ENCODE results near the gene SMAD1. TPM values are rescaled to one million over a fixed set of nuclear protein-coding genes. Genes with fewer than 3 reads are reported as not detected.

Gene SMAD1
- polyA plus RNA-seq, 1 of the 3 experiments (the other 2 are of a cell fraction), result 46.0 TPM

GRCh38 chr4:145484225-145484846, 2.7 kb downstream of the SMAD1 start:
- TF ChIP-seq TAF1 (IDR thresholded peaks at IDR 0.05; ENCODE audit: borderline replicate concordance, low read depth, low read length), result no peak
- peak; percentile 58 for TF ChIP-seq GATA2 (CRISPR knock-in tag; IDR thresholded peaks at IDR 0.05)
- peak; percentile 92 for TF ChIP-seq RCOR1 (IDR thresholded peaks at IDR 0.05; ENCODE audit: low read length)
- H3K27ac ChIP-seq (ENCODE audit: low read depth in 2 of 2, low read length in 1 of 2), result no peak overlapping the region; a peak in 1 of 4 replicates
- no peaks in the 10 kb centered on the region for H3K9me2 ChIP-seq
- no peaks in the 10 kb centered on the region for H3K27me3 ChIP-seq (ENCODE audit: insufficient read depth)
- peaks cover 6 to 16% of the 10 kb centered on the region in 2 experiments; a peak in 3 of 4 replicates for H3K4me1 ChIP-seq (ENCODE audit: control insufficient read depth in 1 of 2, insufficient read depth in 2 of 2, low read depth in 1 of 2, low read length in 1 of 2)
- H4K20me1 ChIP-seq (ENCODE audit: insufficient read depth), result peaks cover 26% of the 10 kb centered on the region; the same call in 1 of the 2 replicates
- peaks cover 71% of the 10 kb centered on the region for H3K79me2 ChIP-seq (ENCODE audit: insufficient read depth)
- peak overlapping the region; percentile 89; the same call in 1 of the 2 replicates for H3K4me2 ChIP-seq
- CTCF ChIA-PET, result interaction anchor here (1.2 to 3.7 kb wide), 2 partner anchors 11 to 72 kb away, joined by 4 to 21 read pairs; no protein-coding TSS in a partner anchor
- no peak overlapping the region for H2AFZ ChIP-seq (ENCODE audit: low read depth)
- H3F3A ChIP-seq (replicated peaks; ENCODE audit: insufficient read depth), result no peaks in the 10 kb centered on the region
- no peak overlapping the region for H3K9ac ChIP-seq
- H3K4me3 ChIP-seq (ENCODE audit: low read depth in 2 of 2, low read length in 1 of 2), result peak overlapping the region; percentile 75 to 91; a peak in 3 of 4 replicates
- POLR2A ChIA-PET, result interaction anchor here (0.9 to 1.0 kb wide), 2 partner anchors 9 to 17 kb away, joined by 3 read pairs; no protein-coding TSS in a partner anchor
- DNase-seq, result peak; percentile 41
- no peaks in the 10 kb centered on the region for H3K36me3 ChIP-seq (replicated peaks in 1 of 2; ENCODE audit: control insufficient read depth in 1 of 2, insufficient read depth in 2 of 2, low read length in 1 of 2)
- no peaks in the 10 kb centered on the region for H3K9me3 ChIP-seq
- 46% methylated on average over 2 of the region's 2 CpGs for WGBS (ENCODE audit: low lambda C conversion rate)

- no peak overlapping the region for H3K4me2 ChIP-seq
- H3K79me2 ChIP-seq (ENCODE audit: insufficient read depth), result peaks cover 76% of the 10 kb centered on the region
- ChIA-PET POLR2A (interaction anchor here (0.9 kb wide), 1 partner anchor 8 kb away, joined by 3 read pairs; no protein-coding TSS in a partner anchor), CTCF (interaction anchor here (0.6 to 3.7 kb wide), 3 partner anchors 11 to 72 kb away, joined by 3 to 21 read pairs (median 4); no protein-coding TSS in a partner anchor)
- DNase-seq, result no peak
- H3K4me3 ChIP-seq (ENCODE audit: low read depth in 2 of 2, low read length in 1 of 2), result no peak overlapping the region
- no peaks in the 10 kb centered on the region for H3K27me3 ChIP-seq (ENCODE audit: insufficient read depth)
- no peaks in the 10 kb centered on the region for H3K36me3 ChIP-seq (replicated peaks in 1 of 2; ENCODE audit: control insufficient read depth in 1 of 2, insufficient read depth in 2 of 2, low read length in 1 of 2)
- no peak overlapping the region for H2AFZ ChIP-seq (ENCODE audit: low read depth)
- no peaks in the 10 kb centered on the region for H3F3A ChIP-seq (replicated peaks; ENCODE audit: insufficient read depth)
- H4K20me1 ChIP-seq (ENCODE audit: insufficient read depth), result peaks cover 32% of the 10 kb centered on the region; the same call in 1 of the 2 replicates
- H3K27ac ChIP-seq (ENCODE audit: low read depth in 2 of 2, low read length in 1 of 2), result no peak overlapping the region
- no peaks in the 10 kb centered on the region for H3K9me3 ChIP-seq
- TF ChIP-seq, protein P1, sequence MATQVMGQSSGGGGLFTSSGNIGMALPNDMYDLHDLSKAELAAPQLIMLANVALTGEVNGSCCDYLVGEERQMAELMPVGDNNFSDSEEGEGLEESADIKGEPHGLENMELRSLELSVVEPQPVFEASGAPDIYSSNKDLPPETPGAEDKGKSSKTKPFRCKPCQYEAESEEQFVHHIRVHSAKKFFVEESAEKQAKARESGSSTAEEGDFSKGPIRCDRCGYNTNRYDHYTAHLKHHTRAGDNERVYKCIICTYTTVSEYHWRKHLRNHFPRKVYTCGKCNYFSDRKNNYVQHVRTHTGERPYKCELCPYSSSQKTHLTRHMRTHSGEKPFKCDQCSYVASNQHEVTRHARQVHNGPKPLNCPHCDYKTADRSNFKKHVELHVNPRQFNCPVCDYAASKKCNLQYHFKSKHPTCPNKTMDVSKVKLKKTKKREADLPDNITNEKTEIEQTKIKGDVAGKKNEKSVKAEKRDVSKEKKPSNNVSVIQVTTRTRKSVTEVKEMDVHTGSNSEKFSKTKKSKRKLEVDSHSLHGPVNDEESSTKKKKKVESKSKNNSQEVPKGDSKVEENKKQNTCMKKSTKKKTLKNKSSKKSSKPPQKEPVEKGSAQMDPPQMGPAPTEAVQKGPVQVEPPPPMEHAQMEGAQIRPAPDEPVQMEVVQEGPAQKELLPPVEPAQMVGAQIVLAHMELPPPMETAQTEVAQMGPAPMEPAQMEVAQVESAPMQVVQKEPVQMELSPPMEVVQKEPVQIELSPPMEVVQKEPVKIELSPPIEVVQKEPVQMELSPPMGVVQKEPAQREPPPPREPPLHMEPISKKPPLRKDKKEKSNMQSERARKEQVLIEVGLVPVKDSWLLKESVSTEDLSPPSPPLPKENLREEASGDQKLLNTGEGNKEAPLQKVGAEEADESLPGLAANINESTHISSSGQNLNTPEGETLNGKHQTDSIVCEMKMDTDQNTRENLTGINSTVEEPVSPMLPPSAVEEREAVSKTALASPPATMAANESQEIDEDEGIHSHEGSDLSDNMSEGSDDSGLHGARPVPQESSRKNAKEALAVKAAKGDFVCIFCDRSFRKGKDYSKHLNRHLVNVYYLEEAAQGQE (IDR thresholded peaks at IDR 0.05; ENCODE audit: low read depth, low read length), result no peak
- TF ChIP-seq FOXM1 (IDR thresholded peaks at IDR 0.05; ENCODE audit: low read depth) (no peak), CHD2 (IDR thresholded peaks at IDR 0.05; ENCODE audit: low read length, partially characterized antibody) (no peak), FOSL2 (IDR thresholded peaks at IDR 0.05; ENCODE audit: borderline replicate concordance, low read depth) (no peak), POLR2AphosphoS5 (IDR thresholded peaks at IDR 0.05; ENCODE audit: low read depth, low read length) (no peak), JUND (IDR thresholded peaks at IDR 0.05) (no peak), MXI1 (IDR thresholded peaks at IDR 0.05; ENCODE audit: low read depth, low read length) (no peak), RXRA (IDR thresholded peaks at IDR 0.05; ENCODE audit: borderline replicate concordance, low read depth) (no peak)
- TF ChIP-seq, protein P2, sequence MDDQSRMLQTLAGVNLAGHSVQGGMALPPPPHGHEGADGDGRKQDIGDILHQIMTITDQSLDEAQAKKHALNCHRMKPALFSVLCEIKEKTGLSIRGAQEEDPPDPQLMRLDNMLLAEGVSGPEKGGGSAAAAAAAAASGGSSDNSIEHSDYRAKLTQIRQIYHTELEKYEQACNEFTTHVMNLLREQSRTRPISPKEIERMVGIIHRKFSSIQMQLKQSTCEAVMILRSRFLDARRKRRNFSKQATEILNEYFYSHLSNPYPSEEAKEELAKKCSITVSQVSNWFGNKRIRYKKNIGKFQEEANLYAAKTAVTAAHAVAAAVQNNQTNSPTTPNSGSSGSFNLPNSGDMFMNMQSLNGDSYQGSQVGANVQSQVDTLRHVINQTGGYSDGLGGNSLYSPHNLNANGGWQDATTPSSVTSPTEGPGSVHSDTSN (IDR thresholded peaks at IDR 0.05), result no peak
- TF ChIP-seq, protein P3, sequence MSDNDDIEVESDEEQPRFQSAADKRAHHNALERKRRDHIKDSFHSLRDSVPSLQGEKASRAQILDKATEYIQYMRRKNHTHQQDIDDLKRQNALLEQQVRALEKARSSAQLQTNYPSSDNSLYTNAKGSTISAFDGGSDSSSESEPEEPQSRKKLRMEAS (IDR thresholded peaks at IDR 0.05; ENCODE audit: low read depth), result no peak
- TF ChIP-seq, protein P4, sequence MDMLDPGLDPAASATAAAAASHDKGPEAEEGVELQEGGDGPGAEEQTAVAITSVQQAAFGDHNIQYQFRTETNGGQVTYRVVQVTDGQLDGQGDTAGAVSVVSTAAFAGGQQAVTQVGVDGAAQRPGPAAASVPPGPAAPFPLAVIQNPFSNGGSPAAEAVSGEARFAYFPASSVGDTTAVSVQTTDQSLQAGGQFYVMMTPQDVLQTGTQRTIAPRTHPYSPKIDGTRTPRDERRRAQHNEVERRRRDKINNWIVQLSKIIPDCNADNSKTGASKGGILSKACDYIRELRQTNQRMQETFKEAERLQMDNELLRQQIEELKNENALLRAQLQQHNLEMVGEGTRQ (IDR thresholded peaks at IDR 0.05; ENCODE audit: borderline replicate concordance, low read depth, low read length), result no peak
- WGBS (ENCODE audit: low lambda C conversion rate), result over 99% methylated on average over 9 of the region's 9 CpGs
- no peak overlapping the region for H3K9ac ChIP-seq
- H3K9me2 ChIP-seq, result no peaks in the 10 kb centered on the region
- peaks cover 6 to 16% of the 10 kb centered on the region in 2 experiments; a peak in 3 of 4 replicates for H3K4me1 ChIP-seq (ENCODE audit: control insufficient read depth in 1 of 2, insufficient read depth in 2 of 2, low read depth in 1 of 2, low read length in 1 of 2)
These were observed 3.5 kb downstream of the SMAD1 start for GRCh38 chr4:145485120-145485519.

Data from SK-N-SH (cell line).